HL-60 (cell line): Measurements from ENCODE around the gene MTMR3.

ENCODE experiments used
- DNase-seq, 2 experiments: peaks; one replicate each; pipeline ENCODE4 v3.0.0-alpha.2; 2010 to 2020; ENCODE audit warnings: low read depth in 1 of 2, low spot score in 1 of 2
- H3K27ac ChIP-seq: fragments of 250-450 bp; sonication (Bioruptor Pico); replicated peaks from 2 replicates; pipeline ENCODE4 v1.5.1; 2020; ENCODE audit warnings: mild to moderate bottlenecking, moderate library complexity
- H3K27me3 ChIP-seq: fragments of 250-450 bp; sonication (Bioruptor Pico); 2 replicates; pipeline ENCODE4 v1.5.1; 2021; ENCODE audit warnings: mild to moderate bottlenecking, moderate library complexity; ENCODE audit not compliant: insufficient read depth, poor library complexity, severe bottlenecking
- H3K4me3 ChIP-seq: replicated peaks from 2 replicates; pipeline ENCODE4 v1.5.1; 2011; ENCODE audit warnings: mild to moderate bottlenecking, control low read depth, low read length; ENCODE audit not compliant: insufficient read depth
- CTCF ChIP-seq: IDR thresholded peaks from one replicate; pipeline ENCODE4 v1.5.1; 2011; ENCODE audit warnings: low read length, control low read depth, inconsistent platforms; ENCODE audit not compliant: insufficient read depth
- GABPA ChIP-seq: IDR thresholded peaks from 2 replicates; pipeline ENCODE4 v1.6.1; 2012; ENCODE audit warnings: low read depth
- POLR2AphosphoS5 ChIP-seq: IDR thresholded peaks from 2 replicates; pipeline ENCODE4 v1.6.1; 2012; ENCODE audit warnings: low read depth
- REST ChIP-seq: IDR thresholded peaks from 2 replicates; pipeline ENCODE4 v1.6.1; 2012; ENCODE audit warnings: low read depth; ENCODE audit not compliant: insufficient replicate concordance
- SPI1 ChIP-seq: IDR thresholded peaks from 2 replicates; pipeline ENCODE4 v1.6.1; 2012; ENCODE audit warnings: low read depth, mild to moderate bottlenecking, borderline replicate concordance

The MTMR3 gene

GRCh38 chr22:29887358-29887757 lies 4.4 kb downstream of the MTMR3 start:
- H3K4me3 ChIP-seq: no peak overlapping the region
- DNase-seq: peak in 1 of 2 experiments; percentile 10
- no peak for TF ChIP-seq POLR2AphosphoS5
- TF ChIP-seq CTCF: no peak
- no peak for TF ChIP-seq GABPA
- no peak for TF ChIP-seq REST
- TF ChIP-seq SPI1: no peak
- H3K27ac ChIP-seq: peak overlapping the region; percentile 55
- no peaks in the 10 kb centered on the region for H3K27me3 ChIP-seq

GRCh38 chr22:29890760-29891159 lies 7.8 kb downstream of the MTMR3 start:
- Histone ChIP-seq H3K27ac (no peak overlapping the region), H3K4me3 (no peak overlapping the region), H3K27me3 (no peaks in the 10 kb centered on the region)
- no peak for DNase-seq
- TF ChIP-seq GABPA: no peak
- no peak for TF ChIP-seq POLR2AphosphoS5
- TF ChIP-seq REST: no peak
- no peak for TF ChIP-seq CTCF
- no peak for TF ChIP-seq SPI1

GRCh38 chr22:29892315-29893156 lies 9.6 kb downstream of the MTMR3 start:
- no peak overlapping the region for H3K4me3 ChIP-seq
- TF ChIP-seq SPI1 (no peak), REST (no peak), GABPA (no peak), CTCF (no peak), POLR2AphosphoS5 (no peak)

More at GRCh38 chr22:29892315-29893156, 9.6 kb downstream of the MTMR3 start:
- peak overlapping the region; percentile 18; the same call in 1 of the 2 replicates for H3K27ac ChIP-seq
- DNase-seq: no peak
- no peaks in the 10 kb centered on the region for H3K27me3 ChIP-seq
